22Rv1 (cell line): Measurements from ENCODE around the gene ITGAE.
"Not testable (repeated sequence)": the region's sequence is repeated elsewhere in the genome, so short reads cannot be mapped to it uniquely, and the experiment has no call there.

Experiments used
- H3K27ac ChIP-seq: fragments of 450-650 bp; 2 replicates; pipeline ENCODE4 v1.5.1; 2017
- CTCF ChIP-seq: fragments of 450-650 bp; IDR thresholded peaks from 2 replicates; pipeline ENCODE4 v1.5.1; 2017; ENCODE audit warnings: mild to moderate bottlenecking
- ZFX ChIP-seq: fragments of 450-650 bp; IDR thresholded peaks from 2 replicates; pipeline ENCODE4 v1.6.1; 2017; ENCODE audit warnings: antibody characterized with exemption, borderline replicate concordance

The ITGAE gene

GRCh38 chr17:3708366-3708765, 92.6 kb downstream of the ITGAE start:
- TF ChIP-seq CTCF, result no peak
- no peak for TF ChIP-seq ZFX
- H3K27ac ChIP-seq, result no peak overlapping the region

- H3K27ac ChIP-seq, result not testable (repeated sequence)
Measured at GRCh38 chr17:3705718-3705984, 95.3 kb downstream of the ITGAE start.

DNA sequence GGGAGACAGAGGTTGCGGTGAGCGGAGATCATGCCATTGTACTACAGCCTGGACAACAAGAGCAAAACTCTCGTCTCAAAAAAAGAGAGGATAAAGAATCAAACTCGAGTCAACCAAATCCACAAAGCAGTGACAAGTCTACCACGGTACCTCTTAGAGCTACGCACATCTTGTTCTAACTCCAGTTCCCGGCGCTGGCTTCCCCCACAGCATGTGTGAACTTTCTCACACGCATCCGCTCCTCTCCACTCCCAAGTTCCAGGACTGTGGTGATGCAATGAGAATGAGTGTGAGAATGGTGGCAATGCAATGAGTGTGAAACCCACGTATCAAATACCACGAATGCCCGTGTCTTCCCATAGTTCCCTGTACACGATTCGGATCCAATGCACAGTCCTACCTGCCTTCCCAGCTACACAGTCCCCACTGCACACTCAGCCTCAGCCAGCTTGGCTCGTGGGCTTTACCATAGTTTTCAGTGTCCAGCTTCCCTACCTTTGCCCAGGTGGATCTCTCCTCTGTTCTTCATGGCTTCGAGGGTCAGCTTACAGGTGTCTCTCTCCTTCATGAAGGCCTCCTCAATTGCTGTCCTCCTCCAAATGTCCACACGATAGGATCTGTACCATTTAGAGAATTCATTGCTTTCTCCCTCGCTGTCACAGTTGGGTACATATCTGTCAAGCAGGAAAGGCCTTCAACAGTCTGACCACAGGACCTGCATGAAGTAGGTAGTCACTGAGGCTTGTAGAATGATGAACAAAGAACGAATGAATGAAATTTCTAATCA, 95.9 kb downstream of the ITGAE start:
- no peak overlapping the region for H3K27ac ChIP-seq
- TF ChIP-seq CTCF (no peak), ZFX (no peak)

DNA sequence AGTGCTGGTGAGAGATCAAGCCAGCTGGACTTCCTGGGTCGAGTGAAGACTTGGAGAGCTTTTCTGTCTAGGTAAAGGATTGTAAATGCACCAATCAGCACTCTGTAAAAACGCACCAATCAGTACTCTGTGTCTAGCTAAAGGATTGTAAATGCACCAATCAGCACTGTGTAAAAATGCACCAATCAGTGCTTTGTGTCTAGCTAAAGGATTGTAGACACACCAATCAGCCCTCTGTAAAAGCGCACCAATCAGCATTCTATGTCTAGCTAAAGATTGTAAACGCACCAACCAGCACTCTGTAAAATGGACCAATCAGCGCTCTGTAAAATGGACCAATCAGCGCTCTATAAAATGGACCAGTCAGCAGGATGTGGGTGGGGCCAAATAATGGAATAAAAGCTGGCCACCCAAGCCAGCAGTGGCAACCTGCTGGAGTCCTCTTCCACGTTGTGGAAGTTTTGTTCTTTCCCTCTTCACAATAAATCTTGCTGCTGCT, 98.9 kb downstream of the ITGAE start:
- H3K27ac ChIP-seq, result not testable (repeated sequence)

DNA sequence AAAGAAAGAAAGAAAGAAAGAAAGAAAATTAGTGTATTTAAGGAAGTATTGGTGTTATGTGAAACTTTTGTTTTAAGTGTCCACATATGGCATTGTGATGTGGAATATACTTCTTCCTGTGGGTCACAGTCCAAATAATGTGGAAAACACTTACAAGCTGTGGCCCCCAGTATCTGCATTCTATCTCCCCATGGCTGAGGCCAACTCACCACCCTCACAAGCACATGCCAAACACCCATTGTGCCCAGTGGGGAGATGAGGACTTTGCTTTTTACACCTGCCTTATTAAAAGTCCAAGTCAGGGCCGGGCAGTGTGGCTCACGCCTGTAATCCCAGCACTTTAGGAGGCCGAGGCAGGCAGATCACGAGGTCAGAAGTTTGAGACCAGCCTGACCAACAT, 101.0 kb downstream of the ITGAE start:
- no peak overlapping the region for H3K27ac ChIP-seq
- TF ChIP-seq CTCF (no peak), ZFX (no peak)

GRCh38 chr17:3698139-3698538, 102.8 kb downstream of the ITGAE start:
- TF ChIP-seq ZFX (no peak), CTCF (no peak)
- H3K27ac ChIP-seq, result no peak overlapping the region

DNA sequence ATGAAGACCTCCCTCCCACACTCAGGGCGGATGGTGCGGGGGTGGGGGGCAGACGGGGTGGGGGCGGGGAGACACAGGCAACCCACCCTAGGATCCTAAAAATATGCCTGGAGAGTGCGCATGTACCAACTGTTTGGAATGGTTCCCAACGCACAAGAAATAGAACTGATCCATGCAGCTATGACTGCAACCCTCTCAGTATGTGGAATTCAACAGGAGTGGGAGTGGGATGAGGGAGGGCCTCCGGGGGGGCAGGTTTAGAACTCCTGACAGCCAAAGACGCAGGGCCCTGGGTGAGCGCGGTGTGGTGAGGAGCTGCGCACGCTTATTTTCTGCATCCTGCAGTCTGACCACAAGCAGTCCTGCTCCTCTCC, 103.9 kb downstream of the ITGAE start:
- no peak for TF ChIP-seq ZFX
- no peak for TF ChIP-seq CTCF
- H3K27ac ChIP-seq, result no peak overlapping the region

DNA sequence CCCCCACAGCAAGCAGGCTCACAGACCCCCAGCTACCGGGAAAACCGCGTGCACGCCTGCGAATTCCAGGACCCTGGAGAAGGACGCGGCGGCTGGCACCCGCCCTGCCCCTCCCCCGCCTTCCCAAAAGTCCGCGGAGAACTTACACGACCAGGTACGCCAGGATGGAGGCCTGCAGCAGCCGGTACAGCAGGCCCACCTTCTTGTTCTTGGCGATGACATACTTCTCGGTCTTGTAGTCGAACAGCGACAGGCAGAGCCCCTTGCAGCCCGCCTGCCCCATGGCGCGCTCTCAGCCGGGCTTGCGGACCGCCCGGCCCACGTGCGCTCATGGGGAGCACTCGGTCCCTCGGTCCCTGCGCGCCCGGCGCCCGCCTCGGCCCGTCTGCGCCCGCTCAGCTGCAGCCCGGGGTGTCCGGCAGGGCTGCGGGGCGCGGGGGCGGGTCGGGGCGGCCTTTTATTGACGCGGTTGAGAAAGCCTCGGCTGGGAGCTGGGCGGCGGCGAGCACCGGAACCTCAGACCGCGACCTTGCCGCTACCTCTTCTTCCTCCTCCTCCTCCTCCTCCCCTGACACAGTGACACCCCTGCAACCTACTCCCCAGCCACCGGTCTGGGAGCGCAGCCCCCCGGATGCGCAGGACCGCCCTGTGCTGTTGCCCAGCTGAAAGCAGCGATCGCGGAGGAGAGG, 105.1 kb downstream of the ITGAE start, which contains the start of gene P2RX5:
P2RX5 (minus strand) TSS at position 433 of the 689 bp plus-strand sequence; CDS start at position 283, 150 bp downstream.
- TF ChIP-seq CTCF (no peak), ZFX (no peak)
- peak within 1 kb of the TSS; percentile 65 for H3K27ac ChIP-seq
